HEK293T (cell line): ENCODE results near the gene AOPEP.

Experiments
- SP1 ChIP-seq: fragments of 450-650 bp; IDR thresholded peaks from 2 replicates; pipeline ENCODE4 v1.6.1; 2017
- ZNF384 ChIP-seq: fragments of 450-650 bp; IDR thresholded peaks from 2 replicates; pipeline ENCODE4 v1.6.1; 2016

DNA sequence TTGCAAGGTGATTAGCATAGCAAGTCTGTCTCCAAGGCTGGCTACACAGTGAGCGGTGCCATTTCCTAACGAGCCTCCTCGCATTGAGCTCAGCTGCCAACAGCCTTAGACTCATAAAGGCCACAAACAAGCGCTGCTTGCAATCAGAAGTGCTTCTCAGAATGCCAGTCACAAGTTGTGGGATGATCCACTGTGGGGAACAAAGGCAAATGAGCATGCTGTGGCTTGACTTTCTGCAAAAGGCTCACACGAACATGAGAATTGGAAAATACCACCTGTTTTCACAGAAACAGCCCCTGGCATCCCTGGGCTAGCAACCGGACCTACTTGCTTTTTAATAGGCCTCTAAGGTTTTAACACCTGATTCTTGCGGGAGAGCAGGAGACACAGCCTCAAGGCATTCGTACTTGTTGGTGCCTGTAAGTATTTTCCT, 375.5 kb downstream of the AOPEP start:
- no peak for TF ChIP-seq SP1
- TF ChIP-seq ZNF384 = no peak
